Gastrocnemius medialis (tissue), 4 donors: ENCODE results near the gene TAF11L10.
"Not testable (repeated sequence)": the region's sequence is repeated elsewhere in the genome, so short reads cannot be mapped to it uniquely, and the experiment has no call there.

Experiments
- POLR2A ChIP-seq, 2 donors: fragments of 450-650 bp; IDR thresholded peaks; one replicate each; pipeline ENCODE4 v1.6.1; 2017; ENCODE audit warnings: antibody characterized with exemption in 2 of 2, mild to moderate bottlenecking in 2 of 2, moderate library complexity in 2 of 2
- TF ChIP-seq, protein P1 (sequence below), 5 experiments: fragments of 450-650 bp in 3 of 5; fragments of 200-600 bp in 2 of 5; sonication (generic) in 2 of 5; IDR thresholded peaks in 4 of 5; conservative IDR thresholded peaks in 1 of 5; 1 replicate in 4 of 5; 2 replicates in 1 of 5; pipeline ENCODE4 v1.5.1; 2016 to 2019; ENCODE audit warnings: antibody characterized with exemption in 5 of 5, mild to moderate bottlenecking in 3 of 5, moderate library complexity in 3 of 5

DNA sequence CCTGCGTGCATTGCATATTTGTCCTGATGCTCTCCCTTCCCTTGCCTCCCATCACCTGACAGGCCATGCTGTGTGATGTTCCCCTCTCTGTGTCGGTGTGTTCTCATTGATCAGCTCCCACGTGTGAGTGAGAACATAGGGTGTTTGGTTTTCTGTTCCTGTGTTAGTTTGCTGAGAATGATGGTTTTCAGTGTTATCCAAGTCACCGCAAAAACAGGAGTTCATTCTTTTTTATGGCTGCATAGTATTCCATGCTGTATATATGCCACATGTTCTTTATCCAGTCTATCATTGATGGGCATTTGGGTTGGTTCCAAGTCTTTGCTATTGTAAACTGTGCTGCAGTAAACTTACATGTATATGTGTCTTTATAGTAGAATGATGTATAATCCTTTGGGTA is 9.8 kb upstream of the TAF11L10 start:
- TF ChIP-seq, protein P1, sequence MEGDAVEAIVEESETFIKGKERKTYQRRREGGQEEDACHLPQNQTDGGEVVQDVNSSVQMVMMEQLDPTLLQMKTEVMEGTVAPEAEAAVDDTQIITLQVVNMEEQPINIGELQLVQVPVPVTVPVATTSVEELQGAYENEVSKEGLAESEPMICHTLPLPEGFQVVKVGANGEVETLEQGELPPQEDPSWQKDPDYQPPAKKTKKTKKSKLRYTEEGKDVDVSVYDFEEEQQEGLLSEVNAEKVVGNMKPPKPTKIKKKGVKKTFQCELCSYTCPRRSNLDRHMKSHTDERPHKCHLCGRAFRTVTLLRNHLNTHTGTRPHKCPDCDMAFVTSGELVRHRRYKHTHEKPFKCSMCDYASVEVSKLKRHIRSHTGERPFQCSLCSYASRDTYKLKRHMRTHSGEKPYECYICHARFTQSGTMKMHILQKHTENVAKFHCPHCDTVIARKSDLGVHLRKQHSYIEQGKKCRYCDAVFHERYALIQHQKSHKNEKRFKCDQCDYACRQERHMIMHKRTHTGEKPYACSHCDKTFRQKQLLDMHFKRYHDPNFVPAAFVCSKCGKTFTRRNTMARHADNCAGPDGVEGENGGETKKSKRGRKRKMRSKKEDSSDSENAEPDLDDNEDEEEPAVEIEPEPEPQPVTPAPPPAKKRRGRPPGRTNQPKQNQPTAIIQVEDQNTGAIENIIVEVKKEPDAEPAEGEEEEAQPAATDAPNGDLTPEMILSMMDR (IDR thresholded peaks at IDR 0.05 in 4 of 5, conservative IDR thresholded peaks at IDR 0.05 in 1 of 5) = not testable (repeated sequence)
- TF ChIP-seq POLR2A (IDR thresholded peaks at IDR 0.05) = not testable (repeated sequence)
